Liver (tissue), 9 donors: Measurements from ENCODE around the gene SLC25A26. TPM values are rescaled to one million over a fixed set of nuclear protein-coding genes. Genes with fewer than 3 reads are reported as not detected.

ENCODE experiments used
- DNase-seq: peaks from one replicate; pipeline ENCODE4 v3.0.0-alpha.2; 2017; ENCODE audit warnings: low spot score
- H3K27ac ChIP-seq, 2 donors: one replicate each; pipeline ENCODE4 v1.7.0; 2013; ENCODE audit warnings: inconsistent platforms in 2 of 2, low read length in 2 of 2, control low read depth in 1 of 2, low read depth in 1 of 2, mild to moderate bottlenecking in 1 of 2
- H3K27me3 ChIP-seq, 4 donors: one replicate each; pipeline versions ENCODE4 v1.6.1 to v1.7.0; 2013; ENCODE audit warnings: low read length in 3 of 4, inconsistent platforms in 1 of 4, mild to moderate bottlenecking in 1 of 4, moderate library complexity in 1 of 4; ENCODE audit not compliant: control insufficient read depth in 4 of 4, insufficient read depth in 4 of 4
- H3K36me3 ChIP-seq, 4 donors: one replicate each; pipeline versions ENCODE4 v1.6.1 to v1.7.0; 2013; ENCODE audit warnings: low read length in 3 of 4, mild to moderate bottlenecking in 3 of 4, low read depth in 1 of 4, moderate library complexity in 1 of 4; ENCODE audit not compliant: control insufficient read depth in 4 of 4, insufficient read depth in 3 of 4
- H3K4me1 ChIP-seq, 4 donors: one replicate each; pipeline versions ENCODE4 v1.6.1 to v1.7.0; 2013; ENCODE audit warnings: low read length in 3 of 4, mild to moderate bottlenecking in 3 of 4, moderate library complexity in 1 of 4; ENCODE audit not compliant: control insufficient read depth in 4 of 4, insufficient read depth in 4 of 4
- H3K4me3 ChIP-seq, 3 donors: one replicate each; pipeline versions ENCODE4 v1.6.1 to v1.7.0; 2013; ENCODE audit warnings: low read length in 3 of 3, control low read depth in 1 of 3, low read depth in 1 of 3, mild to moderate bottlenecking in 1 of 3
- H3K9ac ChIP-seq, 2 donors: one replicate each; pipeline ENCODE4 v1.7.0; 2013; ENCODE audit warnings: low read length in 2 of 2, mild to moderate bottlenecking in 2 of 2, moderate library complexity in 2 of 2, control low read depth in 1 of 2, low read depth in 1 of 2
- H3K9me3 ChIP-seq, 4 donors: one replicate each; pipeline versions ENCODE4 v1.6.1 to v1.7.0; 2013; ENCODE audit warnings: low read length in 3 of 4; ENCODE audit not compliant: control insufficient read depth in 4 of 4
- EGR1 ChIP-seq, 2 donors: IDR thresholded peaks; 2 replicates each; pipeline ENCODE4 v1.6.1; 2016 to 2018; ENCODE audit warnings: antibody characterized with exemption in 2 of 2, low read depth in 2 of 2
- FOXA1 ChIP-seq: IDR thresholded peaks from 2 replicates; pipeline ENCODE4 v1.6.1; 2016; ENCODE audit warnings: antibody characterized with exemption
- FOXA2 ChIP-seq: IDR thresholded peaks from 2 replicates; pipeline ENCODE4 v1.6.1; 2016; ENCODE audit warnings: antibody characterized with exemption
- GABPA ChIP-seq, 2 donors: IDR thresholded peaks in 1 of 2; conservative IDR thresholded peaks in 1 of 2; 2 replicates each; pipeline ENCODE4 v1.6.1; 2016; ENCODE audit warnings: antibody characterized with exemption in 2 of 2, mild to moderate bottlenecking in 1 of 2, moderate library complexity in 1 of 2
- HNF4A ChIP-seq, 2 donors: conservative IDR thresholded peaks; 2 replicates each; pipeline ENCODE4 v1.6.1; 2016; ENCODE audit warnings: antibody characterized with exemption in 2 of 2, mild to moderate bottlenecking in 2 of 2
- HNF4G ChIP-seq: IDR thresholded peaks from 2 replicates; pipeline ENCODE4 v1.6.1; 2016; ENCODE audit warnings: antibody characterized with exemption
- JUND ChIP-seq, 2 donors: IDR thresholded peaks; 2 replicates each; pipeline ENCODE4 v1.6.1; 2016; ENCODE audit warnings: antibody characterized with exemption in 2 of 2
- MAX ChIP-seq: IDR thresholded peaks from 2 replicates; pipeline ENCODE4 v1.6.1; 2016; ENCODE audit warnings: antibody characterized with exemption
- NR2F2 ChIP-seq: IDR thresholded peaks from 2 replicates; pipeline ENCODE4 v1.6.1; 2016; ENCODE audit warnings: antibody characterized with exemption
- RAD21 ChIP-seq, 2 donors: IDR thresholded peaks; 2 replicates each; pipeline ENCODE4 v1.6.1; 2016; ENCODE audit warnings: antibody characterized with exemption in 2 of 2, mild to moderate bottlenecking in 2 of 2
- REST ChIP-seq: IDR thresholded peaks from 2 replicates; pipeline ENCODE4 v1.6.1; 2016; ENCODE audit warnings: antibody characterized with exemption, mild to moderate bottlenecking
- RXRA ChIP-seq, 2 donors: IDR thresholded peaks; 2 replicates each; pipeline ENCODE4 v1.6.1; 2017 to 2018; ENCODE audit warnings: antibody characterized with exemption in 2 of 2, mild to moderate bottlenecking in 1 of 2
- SP1 ChIP-seq: IDR thresholded peaks from 2 replicates; pipeline ENCODE4 v1.6.1; 2018; ENCODE audit warnings: antibody characterized with exemption, mild to moderate bottlenecking
- TAF1 ChIP-seq: conservative IDR thresholded peaks from 2 replicates; pipeline ENCODE4 v1.6.1; 2016; ENCODE audit warnings: antibody characterized with exemption, mild to moderate bottlenecking
- YY1 ChIP-seq: IDR thresholded peaks from 2 replicates; pipeline ENCODE4 v1.6.1; 2016; ENCODE audit warnings: antibody characterized with exemption, mild to moderate bottlenecking
- ZBTB33 ChIP-seq: IDR thresholded peaks from 2 replicates; pipeline ENCODE4 v1.6.1; 2016; ENCODE audit warnings: antibody characterized with exemption
- WGBS: extraction: QIAGEN DNeasy Blood & Tissue Kit; methylation state at CpG from one replicate; pipeline ENCODE4 v1.1.7; 2013; 5-methylcytosine and 5-hydroxymethylcytosine counted together
- polyA plus RNA-seq, 2 donors: library from polyadenylated mRNA; stranded (reverse) in 1 of 2; unstranded in 1 of 2; fragments of 200-250 nt in 1 of 2; fragments of >200 nt in 1 of 2; fragmentation: Nextera tagmentation in 1 of 2; extraction: Ambion mirVana in 1 of 2; gene quantifications; one replicate each; pipeline versions ENCODE4 v1.2.1 to v1.2.3, GENCODE V29; 2013 to 2015
- total RNA-seq, 2 donors: library from RNA; depleted of rRNA; stranded (reverse); fragments of >200 nt; gene quantifications; one replicate each; pipeline ENCODE4 v1.2.3, GENCODE V29; 2014
- TF ChIP-seq, protein P1 (sequence below): IDR thresholded peaks from 2 replicates; pipeline ENCODE4 v1.6.1; 2016; ENCODE audit warnings: antibody characterized with exemption
- TF ChIP-seq, protein P2 (sequence below): fragments of 150-350 bp; IDR thresholded peaks from 2 replicates; pipeline ENCODE4 v1.5.1; 2017; ENCODE audit warnings: improper control_type of control experiment, low read depth, low read length; ENCODE audit not compliant: missing input control
- donor health status: healthy.
- donor health status: healthy.
- donor health status: healthy.
- donor health status: healthy.
- donor health status: healthy.

Gene SLC25A26
- total and polyA plus RNA-seq, 4 donors = 9.9 to 21.6 (median 12.8) TPM

DNA sequence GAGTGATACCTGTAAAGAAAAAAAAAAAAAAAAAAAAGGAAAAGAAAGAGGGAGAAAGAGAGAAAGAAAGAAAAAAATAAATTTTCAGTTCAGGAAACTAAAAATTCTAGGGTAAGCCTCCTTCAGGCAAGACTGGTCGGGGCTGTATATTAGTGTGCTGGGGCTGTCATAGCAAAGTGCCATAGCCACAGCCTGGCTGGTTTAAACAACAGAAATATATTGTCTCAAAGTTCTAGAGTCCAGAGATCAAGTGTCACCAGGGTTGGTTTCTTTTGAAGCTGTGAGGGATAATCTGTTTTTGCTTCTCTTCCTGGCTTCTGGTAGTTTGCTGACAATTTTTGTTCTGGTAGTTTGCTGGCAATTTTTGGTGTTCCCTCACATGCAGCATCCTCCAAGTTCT lies 48.4 kb upstream of the SLC25A26 start:
- Histone ChIP-seq H3K27ac (no peak overlapping the region), H3K27me3 (no peaks in the 10 kb centered on the region), H3K36me3 (no peaks in the 10 kb centered on the region), H3K4me3 (no peak overlapping the region), H3K9ac (no peak overlapping the region), H3K4me1 (no peaks in the 10 kb centered on the region), H3K9me3 (no peaks in the 10 kb centered on the region)
- no peak for DNase-seq
- TF ChIP-seq MAX (no peak), FOXA2 (no peak), EGR1 (IDR thresholded peaks at IDR 0.05; ENCODE audit: low read depth in 2 of 2) (no peak), HNF4G (no peak), RXRA (IDR thresholded peaks at IDR 0.05) (no peak), YY1 (no peak), SP1 (no peak), HNF4A (conservative IDR thresholded peaks at IDR 0.05) (no peak), JUND (IDR thresholded peaks at IDR 0.05) (no peak), NR2F2 (no peak), GABPA (IDR thresholded peaks at IDR 0.05 in 1 of 2, conservative IDR thresholded peaks at IDR 0.05 in 1 of 2) (no peak), RAD21 (IDR thresholded peaks at IDR 0.05) (no peak), ZBTB33 (no peak), REST (no peak), FOXA1 (no peak), TAF1 (no peak)
- TF ChIP-seq, protein P1, sequence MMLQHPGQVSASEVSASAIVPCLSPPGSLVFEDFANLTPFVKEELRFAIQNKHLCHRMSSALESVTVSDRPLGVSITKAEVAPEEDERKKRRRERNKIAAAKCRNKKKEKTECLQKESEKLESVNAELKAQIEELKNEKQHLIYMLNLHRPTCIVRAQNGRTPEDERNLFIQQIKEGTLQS = no peak
- TF ChIP-seq, protein P2, sequence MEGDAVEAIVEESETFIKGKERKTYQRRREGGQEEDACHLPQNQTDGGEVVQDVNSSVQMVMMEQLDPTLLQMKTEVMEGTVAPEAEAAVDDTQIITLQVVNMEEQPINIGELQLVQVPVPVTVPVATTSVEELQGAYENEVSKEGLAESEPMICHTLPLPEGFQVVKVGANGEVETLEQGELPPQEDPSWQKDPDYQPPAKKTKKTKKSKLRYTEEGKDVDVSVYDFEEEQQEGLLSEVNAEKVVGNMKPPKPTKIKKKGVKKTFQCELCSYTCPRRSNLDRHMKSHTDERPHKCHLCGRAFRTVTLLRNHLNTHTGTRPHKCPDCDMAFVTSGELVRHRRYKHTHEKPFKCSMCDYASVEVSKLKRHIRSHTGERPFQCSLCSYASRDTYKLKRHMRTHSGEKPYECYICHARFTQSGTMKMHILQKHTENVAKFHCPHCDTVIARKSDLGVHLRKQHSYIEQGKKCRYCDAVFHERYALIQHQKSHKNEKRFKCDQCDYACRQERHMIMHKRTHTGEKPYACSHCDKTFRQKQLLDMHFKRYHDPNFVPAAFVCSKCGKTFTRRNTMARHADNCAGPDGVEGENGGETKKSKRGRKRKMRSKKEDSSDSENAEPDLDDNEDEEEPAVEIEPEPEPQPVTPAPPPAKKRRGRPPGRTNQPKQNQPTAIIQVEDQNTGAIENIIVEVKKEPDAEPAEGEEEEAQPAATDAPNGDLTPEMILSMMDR = no peak
- 84% methylated on average over 1 of the region's 1 CpG for WGBS
